HepG2 (cell line): ENCODE results near the gene ANKS4B. TPM values are rescaled to one million over a fixed set of nuclear protein-coding genes. Genes with fewer than 3 reads are reported as not detected.
A peak's percentile ranks its signal among the peaks of the same experiment; 100 is the strongest.

ENCODE experiments used
- KIAA2018 ChIP-seq: sonication (generic); formaldehyde crosslinking; IDR thresholded peaks from 2 replicates; pipeline ENCODE4 v1.5.0; 2020; ENCODE audit warnings: mild to moderate bottlenecking, missing genetic modification reagents, borderline replicate concordance
- TARDBP ChIP-seq: sonication (generic); formaldehyde crosslinking; IDR thresholded peaks from 2 replicates; pipeline ENCODE4 v1.8.0; 2022; ENCODE audit warnings: mild to moderate bottlenecking, missing genetic modification reagents
- ZNF343 ChIP-seq: sonication (generic); formaldehyde crosslinking; IDR thresholded peaks from 2 replicates; pipeline ENCODE4 v1.4.0; 2020; ENCODE audit warnings: mild to moderate bottlenecking, missing genetic modification reagents
- polyA plus RNA-seq, 8 experiments: library from polyadenylated mRNA; depleted of rRNA in 3 of 8; stranded (reverse) in 7 of 8; unstranded in 1 of 8; fragments of >200 nt; fragmentation: Illumina TruSeq in 4 of 8; extraction: Trizol in 4 of 8; gene quantifications; 2 replicates each; pipeline versions ENCODE4 v1.2.1 to v1.2.3, GENCODE V29; 2011 to 2016; ENCODE audit warnings: low read depth in 4 of 8, missing spikeins in 1 of 8, mixed read lengths in 1 of 8; ENCODE audit not compliant: insufficient read depth in 1 of 8
- total RNA-seq, 5 experiments: library from RNA; depleted of rRNA; stranded (reverse); fragments of >200 nt; fragmentation: Illumina TruSeq; extraction: Trizol; gene quantifications; 2 replicates each; pipeline ENCODE4 v1.2.3, GENCODE V29; 2016; ENCODE audit warnings: low read depth in 1 of 5

Gene ANKS4B
- total and polyA plus RNA-seq, 2 of the 13 experiments (the other 11 are each of a cell fraction or from before 2014, with no cell fraction given) = 6.5 to 30.0 TPM

DNA sequence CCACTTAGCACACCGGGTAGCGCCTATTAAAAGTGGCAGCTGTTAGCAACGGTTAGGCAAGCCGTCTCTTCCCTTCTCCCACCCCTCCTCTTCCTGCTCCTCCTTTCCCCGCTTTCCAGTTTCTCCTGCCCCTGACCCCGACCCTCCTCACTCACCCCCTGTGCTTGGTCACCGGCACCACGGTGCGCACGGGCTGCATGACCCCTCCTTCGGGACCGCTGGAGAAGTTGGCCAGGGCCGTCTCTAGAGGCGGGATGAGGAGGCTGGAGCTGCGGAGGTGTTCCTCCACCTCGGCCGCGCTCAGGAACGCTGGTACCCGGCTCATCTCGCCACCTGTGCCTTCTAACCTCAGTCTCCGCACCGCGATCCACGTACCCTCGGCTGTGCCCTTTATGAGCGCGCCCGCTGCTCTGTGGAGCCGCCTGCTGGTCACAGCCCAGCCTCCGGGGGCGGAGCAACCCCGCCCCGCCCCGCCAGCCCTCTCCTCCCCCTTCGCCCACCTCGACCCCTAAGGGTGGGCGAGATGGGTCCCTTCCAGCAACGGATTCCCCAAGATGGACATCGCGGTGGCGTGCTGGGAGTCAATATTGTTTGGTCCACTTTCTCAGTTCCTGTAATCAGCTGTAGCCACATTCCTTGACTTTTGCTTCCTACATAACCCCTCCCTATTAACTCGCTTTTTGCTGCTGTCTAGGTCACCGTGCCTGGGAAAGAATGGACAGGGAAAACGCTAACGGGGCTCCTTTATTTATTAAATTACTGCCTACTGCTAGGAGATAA lies 44.6 kb downstream of the ANKS4B start, which contains the start of gene CRYM (continued):
- TF ChIP-seq TARDBP (CRISPR knock-in tag) = peak; percentile 60; the same call in 1 of the 2 replicates
- TF ChIP-seq ZNF343 (CRISPR knock-in tag) = peak; percentile 79; the same call in 1 of the 2 replicates
- no peak for TF ChIP-seq KIAA2018 (CRISPR knock-in tag)
- TF ChIP-seq, all 625 proteins: peak for 261
